ENCODE results near the gene HMGXB3.
"Not testable (repeated sequence)": the region's sequence is repeated elsewhere in the genome, so short reads cannot be mapped to it uniquely, and the experiment has no call there.

HMGXB3 gene

DNA sequence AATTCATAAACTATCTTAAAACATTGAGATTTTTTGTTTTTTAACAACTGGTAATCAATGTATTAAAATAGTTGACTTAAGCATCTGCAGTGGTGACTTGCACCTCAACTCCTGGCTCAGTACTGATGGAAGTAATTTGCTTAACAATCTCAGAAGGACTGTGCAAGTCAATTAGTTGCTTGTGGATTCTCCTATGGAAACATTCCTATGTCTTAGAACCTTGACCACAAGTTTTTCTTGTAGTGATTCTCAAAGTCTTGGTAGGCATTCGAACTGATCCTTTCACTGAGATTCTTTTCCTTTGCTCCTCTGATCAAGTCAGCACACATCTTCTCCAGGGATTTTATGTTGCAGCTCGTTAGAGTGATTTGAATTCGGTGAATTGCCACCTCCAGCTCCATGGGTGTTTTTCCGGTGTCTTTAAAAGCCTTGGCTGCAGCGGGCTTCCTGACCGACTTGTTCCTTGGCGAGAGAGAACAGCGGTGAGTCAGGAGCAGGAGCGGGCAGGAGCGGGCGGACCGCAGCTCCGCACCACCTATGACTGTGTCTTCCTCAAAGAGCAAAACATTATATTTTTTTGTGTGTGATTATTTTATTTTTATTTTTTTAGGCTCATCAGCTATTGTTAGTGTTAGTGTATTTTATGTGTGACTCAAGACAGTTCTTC lies 21.1 kb downstream of the HMGXB3 start:
- no peak for DNase-seq (ENCODE audit: low spot score)

GRCh38 chr5:150022158-150022531 lies 21.6 kb downstream of the HMGXB3 start:
- DNase-seq (ENCODE audit: low spot score), result peak; percentile 36

- DNase-seq (ENCODE audit: low spot score), result no peak
Measured at GRCh38 chr5:150022681-150023080, 22.1 kb downstream of the HMGXB3 start.

DNA sequence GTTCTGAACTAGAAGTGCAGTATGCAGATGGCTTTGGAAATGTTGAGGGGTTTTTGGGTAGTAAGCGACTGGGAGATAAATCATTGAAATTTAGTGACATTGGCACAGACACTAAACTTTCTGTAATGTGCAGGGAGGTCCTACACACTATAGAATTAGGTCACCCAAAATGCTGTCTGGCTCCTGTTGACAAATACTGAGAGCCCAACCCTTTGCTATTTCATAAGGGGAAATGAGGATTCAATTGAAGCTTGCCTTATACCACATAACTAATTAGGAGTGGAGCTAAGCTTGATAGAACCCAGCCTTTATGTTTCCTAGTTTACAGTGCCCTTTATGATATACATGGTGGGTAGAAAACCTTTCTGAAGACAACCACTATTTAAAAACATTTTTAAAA lies 22.6 kb downstream of the HMGXB3 start:
- DNase-seq (ENCODE audit: low spot score), result no peak

- DNase-seq (ENCODE audit: low spot score), result no peak
Measured at GRCh38 chr5:150024346-150024984, 23.9 kb downstream of the HMGXB3 start.

- DNase-seq (ENCODE audit: low spot score), result no peak
Measured at GRCh38 chr5:150026682-150027172, 26.2 kb downstream of the HMGXB3 start.

GRCh38 chr5:150028047-150028446 lies 27.5 kb downstream of the HMGXB3 start:
- not testable (repeated sequence) for DNase-seq (ENCODE audit: low spot score)

DNA sequence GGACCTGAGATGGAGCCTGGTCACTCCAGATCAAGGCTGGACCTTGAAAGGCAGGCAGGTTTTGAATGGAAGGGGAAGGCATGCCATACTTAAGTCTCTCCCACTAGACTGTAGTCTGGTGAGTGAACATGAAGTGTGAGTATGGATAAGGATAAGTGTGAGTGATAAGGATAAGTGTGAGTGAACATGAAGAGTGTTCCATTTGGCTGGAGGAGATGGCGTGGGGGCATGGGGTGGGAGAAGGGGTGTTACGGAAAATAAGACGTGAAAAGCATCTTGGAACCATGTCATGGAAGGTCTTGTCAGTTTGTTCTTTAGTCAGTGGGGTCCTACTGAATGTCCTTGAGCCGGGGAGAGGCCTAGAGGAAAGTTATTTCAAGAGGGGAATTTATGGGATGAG lies 32.8 kb downstream of the HMGXB3 start:
- DNase-seq (ENCODE audit: low spot score), result no peak

- no peak for DNase-seq (ENCODE audit: low spot score)
Measured at GRCh38 chr5:150034662-150035061, 34.1 kb downstream of the HMGXB3 start.

DNA sequence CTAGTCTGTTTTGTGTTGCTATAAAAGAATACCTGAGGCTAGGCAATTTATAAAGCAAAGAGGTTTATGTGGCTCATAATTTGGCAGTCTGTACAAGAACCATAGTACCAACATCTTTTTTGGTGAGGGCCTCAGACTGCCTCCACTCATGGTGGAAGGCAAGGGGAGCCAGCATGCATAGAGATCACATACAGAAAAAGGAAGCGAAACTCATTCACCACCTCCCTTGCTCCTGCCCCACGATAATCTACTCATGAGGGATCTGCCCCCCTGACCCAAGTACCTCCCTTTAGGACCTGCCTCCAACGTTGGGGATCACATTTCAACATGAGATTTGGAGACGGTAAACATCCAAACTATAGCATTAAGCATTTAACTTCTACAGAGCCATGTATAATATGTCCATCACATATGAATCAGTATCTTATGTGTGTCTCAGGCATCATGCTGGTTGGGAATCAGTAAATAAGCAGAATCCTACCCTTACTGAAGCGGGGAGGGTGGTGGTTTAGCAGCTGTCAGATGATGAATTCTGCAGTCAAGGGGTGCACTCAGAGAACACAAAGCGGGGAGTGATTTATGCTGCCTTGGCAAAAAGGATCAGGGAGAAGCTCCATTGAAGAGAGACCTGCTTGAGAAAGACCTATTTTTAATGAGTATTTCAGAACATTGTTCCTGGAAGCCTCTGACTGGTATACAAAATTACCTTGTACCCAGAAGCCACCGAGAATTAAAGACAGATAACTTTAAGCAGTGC lies 34.8 kb downstream of the HMGXB3 start:
- no peak for DNase-seq (ENCODE audit: low spot score)

GRCh38 chr5:150036513-150036912 lies 36.0 kb downstream of the HMGXB3 start:
- no peak for DNase-seq (ENCODE audit: low spot score)

DNA sequence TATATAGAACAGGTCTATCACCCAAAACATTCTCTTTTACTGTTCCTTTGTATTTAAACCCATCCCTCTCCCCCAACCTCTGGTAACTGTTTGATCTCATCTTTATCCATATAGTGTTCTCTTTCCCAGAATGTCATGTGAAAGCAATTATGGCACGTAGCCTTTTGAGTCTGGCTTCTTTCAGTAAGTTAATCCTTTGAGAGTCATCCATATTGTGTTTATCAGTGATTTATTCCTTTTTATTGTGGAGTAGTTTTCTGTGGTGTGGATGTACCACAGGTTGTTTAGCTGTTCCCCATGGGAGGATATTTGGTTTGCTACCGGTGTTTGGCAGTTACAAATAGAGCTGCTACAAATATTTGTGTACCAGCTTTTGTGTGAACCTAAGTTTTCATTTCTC lies 38.0 kb downstream of the HMGXB3 start:
- DNase-seq (ENCODE audit: low spot score), result no peak

DNA sequence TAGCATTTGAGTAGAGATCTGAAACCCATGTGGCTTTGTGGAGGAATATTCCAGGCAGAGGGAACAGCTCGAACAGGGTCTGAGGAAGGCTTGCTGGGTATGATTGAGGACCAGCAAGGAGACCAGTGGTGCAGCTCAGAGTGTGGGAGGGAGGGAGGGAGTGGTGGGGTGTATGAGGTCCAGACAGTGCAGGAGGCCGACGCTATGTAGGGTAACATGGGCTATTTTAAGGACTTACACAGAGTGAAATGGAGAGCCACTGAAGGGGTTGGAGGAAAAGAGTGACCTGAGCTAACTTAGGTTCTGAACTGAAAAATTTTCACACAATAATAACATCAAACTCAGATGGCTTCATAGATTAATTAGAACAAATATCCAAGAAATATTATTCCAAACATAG lies 41.9 kb downstream of the HMGXB3 start:
- DNase-seq (ENCODE audit: low spot score), result no peak

- DNase-seq (ENCODE audit: low spot score), result no peak
Measured at GRCh38 chr5:150043657-150044328, 43.3 kb downstream of the HMGXB3 start.

- no peak for DNase-seq (ENCODE audit: low spot score)
Measured at GRCh38 chr5:150044329-150044681, 43.8 kb downstream of the HMGXB3 start.

DNA sequence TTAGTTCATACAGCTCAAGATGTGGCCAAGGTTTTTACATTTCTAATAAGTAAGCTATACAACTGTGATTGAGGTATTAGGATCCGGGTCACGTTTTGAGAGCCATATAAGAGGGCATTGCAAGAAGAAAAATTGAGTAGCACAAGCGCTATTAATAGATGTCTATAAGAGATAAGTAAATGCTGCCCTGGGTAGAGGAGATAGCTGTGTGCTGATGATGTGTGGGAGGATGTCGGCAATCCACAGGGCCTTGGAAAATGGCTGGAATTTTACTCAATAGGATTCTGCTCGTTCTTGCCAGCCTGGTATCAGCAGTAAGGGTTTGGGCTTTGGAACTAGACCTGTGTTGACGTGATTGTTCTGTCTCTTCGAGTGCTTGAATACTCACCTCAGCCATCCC lies 44.2 kb downstream of the HMGXB3 start:
- no peak for DNase-seq (ENCODE audit: low spot score)

DNA sequence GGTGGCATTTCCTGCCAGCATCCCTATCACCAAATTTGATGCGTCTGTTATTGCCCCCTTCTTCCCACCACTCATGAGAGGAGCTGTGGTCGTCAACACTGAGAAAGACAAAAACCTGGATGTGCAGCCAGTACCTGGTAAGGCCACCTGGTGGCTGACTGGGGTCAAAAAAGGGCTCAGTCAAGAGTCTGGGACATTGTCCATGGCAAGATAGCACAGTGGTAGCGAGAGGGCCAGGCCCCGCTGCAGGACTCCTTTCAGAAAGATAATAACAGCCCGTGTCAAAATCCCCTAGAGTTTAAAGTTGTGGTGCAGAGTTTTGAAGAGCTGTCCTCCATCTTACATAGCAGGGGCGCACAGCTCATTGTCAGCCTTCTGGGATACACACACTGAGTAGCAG lies 45.0 kb downstream of the HMGXB3 start:
- DNase-seq (ENCODE audit: low spot score), result no peak

DNA sequence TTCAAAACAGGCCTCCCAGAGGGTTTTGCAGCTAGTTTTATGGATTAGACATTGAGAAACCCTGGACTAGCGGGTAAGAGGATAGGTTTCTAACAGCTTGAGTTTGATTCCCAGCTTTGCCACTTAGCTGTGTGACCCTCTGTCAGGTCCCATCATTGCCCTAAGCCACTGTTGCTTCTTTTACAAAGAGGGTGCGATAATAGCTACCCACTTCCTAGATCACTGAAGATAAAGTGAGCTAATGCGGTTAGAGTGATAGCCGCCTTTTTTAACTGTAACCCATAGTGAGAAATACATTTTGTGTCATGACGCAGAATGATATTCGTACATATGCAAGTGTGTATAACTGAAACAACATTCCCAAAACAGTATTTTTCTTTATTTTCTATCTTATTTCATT lies 45.5 kb downstream of the HMGXB3 start:
- DNase-seq (ENCODE audit: low spot score), result no peak

- not testable (repeated sequence) for DNase-seq (ENCODE audit: low spot score)
Measured at GRCh38 chr5:150050172-150050811, 49.8 kb downstream of the HMGXB3 start.

DNA sequence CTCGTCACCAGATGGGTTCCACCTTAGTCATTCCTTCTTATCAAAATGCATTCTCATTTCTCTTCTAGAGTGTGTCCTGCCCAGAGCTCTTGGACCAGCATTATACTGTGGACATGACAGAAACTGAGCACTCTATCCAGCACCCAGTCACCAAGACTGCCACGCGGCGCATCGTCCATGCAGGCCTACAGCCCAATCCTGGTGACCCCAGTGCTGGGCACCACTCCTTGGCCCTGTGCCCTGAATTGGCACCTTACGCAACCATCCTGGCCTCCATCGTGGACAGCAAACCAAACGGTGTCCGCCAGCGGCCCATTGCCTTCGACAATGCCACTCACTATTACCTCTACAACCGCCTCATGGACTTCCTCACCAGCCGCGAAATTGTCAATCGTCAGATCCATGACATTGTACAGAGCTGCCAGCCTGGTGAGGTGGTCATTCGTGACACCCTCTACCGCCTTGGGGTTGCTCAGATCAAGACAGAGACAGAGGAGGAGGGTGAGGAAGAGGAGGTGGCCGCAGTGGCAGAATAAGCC lies 51.2 kb downstream of the HMGXB3 start:
- DNase-seq (ENCODE audit: low spot score), result no peak

- no peak for DNase-seq (ENCODE audit: low spot score)
Measured at GRCh38 chr5:150052226-150052955, 51.9 kb downstream of the HMGXB3 start.
